GM12878 (cell line): ENCODE data around the gene AFG1L. TPM values are rescaled to one million over a fixed set of nuclear protein-coding genes. Genes with fewer than 3 reads are reported as not detected.

Source experiments
- ATAC-seq: fragments of 200-7000 bp; cut with Tn5 transposase; 3 replicates; pipeline ENCODE4 v1.9.1; 2020; ENCODE audit warnings: mild to moderate bottlenecking, moderate library complexity
- BruUV-seq: library from RNA; stranded (reverse); fragments of 400-500 nt; replicated peaks from 2 replicates; lab custom pipeline; 2021; lab: Mats Ljungman, UMichigan
- CTCF ChIA-PET: fragments of 300-600 bp; sonication (Branson Sonifier 250); formaldehyde crosslinking; extraction: SDS; loops from one replicate; lab custom pipeline; 2021; ENCODE audit warnings: inconsistent platforms; lab: Yijun Ruan, JAX
- POLR2A ChIA-PET: fragments of 350-600 bp; formaldehyde crosslinking; extraction: SDS; loops from one replicate; lab custom pipeline; 2021; ENCODE audit warnings: inconsistent platforms; lab: Charles Lee
- RAD21 ChIA-PET: fragments of 300-600 bp; sonication (Branson Sonifier 250); formaldehyde crosslinking; loops from one replicate; lab custom pipeline; 2023; ENCODE audit warnings: antibody characterized with exemption; ENCODE audit not compliant: unreplicated experiment; lab: Charles Lee
- SMC1A ChIA-PET: fragments of 300-600 bp; sonication (Branson Sonifier 250); formaldehyde crosslinking; loops from one replicate; lab custom pipeline; 2023; ENCODE audit not compliant: unreplicated experiment, uncharacterized antibody; lab: Charles Lee
- DNase-seq: peaks from one replicate; pipeline ENCODE4 v3.0.0-alpha.2; 2011; ENCODE audit warnings: low read depth, low spot score
- FAIRE-seq: peaks from 3 replicates; lab custom pipeline; 2011; peaks lifted over from hg19 to GRCh38; lab: Jason Lieb, UNC
- H2AFZ ChIP-seq: 2 replicates; pipeline ENCODE4 v1.6.0; 2011; ENCODE audit warnings: low read depth, low read length, control low read depth; ENCODE audit not compliant: control insufficient read depth
- H3K27ac ChIP-seq: 2 replicates; pipeline ENCODE4 v1.5.1; 2011; ENCODE audit warnings: control low read depth; ENCODE audit not compliant: control insufficient read depth, insufficient read depth
- H3K27me3 ChIP-seq, 2 experiments: replicated peaks in 1 of 2; 2 replicates each; pipeline versions ENCODE4 v1.6.0 to v1.6.1; 2011; ENCODE audit warnings: low read length in 1 of 2; ENCODE audit not compliant: control insufficient read depth in 2 of 2, insufficient read depth in 2 of 2
- H3K36me3 ChIP-seq, 2 experiments: 2 replicates each; pipeline ENCODE4 v1.5.1; 2011; ENCODE audit warnings: low read length in 1 of 2; ENCODE audit not compliant: control insufficient read depth in 2 of 2, insufficient read depth in 2 of 2
- H3K4me1 ChIP-seq: 2 replicates; pipeline ENCODE4 v1.6.1; 2011; ENCODE audit warnings: mild to moderate bottlenecking, low read length, moderate library complexity, mixed read lengths; ENCODE audit not compliant: control insufficient read depth, insufficient read depth
- H3K4me2 ChIP-seq: 2 replicates; pipeline ENCODE4 v1.6.0; 2011; ENCODE audit warnings: control low read depth; ENCODE audit not compliant: control insufficient read depth, insufficient read depth
- H3K4me3 ChIP-seq: fragments of 200-600 bp; sonication (generic); 2 replicates; pipeline ENCODE4 v1.5.1; 2016
- H3K79me2 ChIP-seq: 2 replicates; pipeline ENCODE4 v1.6.0; 2011; ENCODE audit warnings: low read length; ENCODE audit not compliant: control insufficient read depth, insufficient read depth
- H3K9ac ChIP-seq: 2 replicates; pipeline ENCODE4 v1.8.0; 2011; ENCODE audit warnings: low read length, control low read depth, mixed read lengths; ENCODE audit not compliant: control insufficient read depth, insufficient read depth
- H3K9me3 ChIP-seq: replicated peaks from 3 replicates; pipeline ENCODE4 v1.5.1; 2011; ENCODE audit warnings: mild to moderate bottlenecking, low read length; ENCODE audit not compliant: control insufficient read depth, insufficient read depth
- H4K20me1 ChIP-seq: 2 replicates; pipeline ENCODE4 v1.6.0; 2011; ENCODE audit not compliant: control insufficient read depth, insufficient read depth
- ESRRA ChIP-seq: IDR thresholded peaks from 2 replicates; pipeline ENCODE4 v1.6.1; 2012; ENCODE audit warnings: mild to moderate bottlenecking, low read length, improper control_type of control experiment
- HDGF ChIP-seq: fragments of 450-650 bp; IDR thresholded peaks from 2 replicates; pipeline ENCODE4 v1.6.1; 2016; ENCODE audit warnings: antibody characterized with exemption
- POLR2AphosphoS5 ChIP-seq: IDR thresholded peaks from 2 replicates; pipeline ENCODE4 v1.6.1; 2011; ENCODE audit warnings: mild to moderate bottlenecking, low read length, inconsistent platforms
- RFX5 ChIP-seq: IDR thresholded peaks from 2 replicates; pipeline ENCODE4 v1.6.1; 2011; ENCODE audit warnings: low read depth, low read length, improper control_type of control experiment
- SPI1 ChIP-seq: IDR thresholded peaks from 2 replicates; pipeline ENCODE4 v1.6.1; 2011; ENCODE audit warnings: low read depth, mild to moderate bottlenecking, low read length, moderate library complexity, borderline replicate concordance; ENCODE audit not compliant: insufficient read depth
- SRF ChIP-seq, 2 experiments: IDR thresholded peaks; 2 replicates each; pipeline ENCODE4 v1.6.1; 2011; ENCODE audit warnings: low read depth in 2 of 2, low read length in 2 of 2, mild to moderate bottlenecking in 1 of 2, moderate library complexity in 1 of 2
- SUZ12 ChIP-seq: fragments of 200-600 bp; sonication (generic); IDR thresholded peaks from one replicate; pipeline ENCODE4 v1.6.1; 2018; ENCODE audit warnings: antibody characterized with exemption, mild to moderate bottlenecking; ENCODE audit not compliant: unreplicated experiment
- TCF12 ChIP-seq: IDR thresholded peaks from 2 replicates; pipeline ENCODE4 v1.6.1; 2011; ENCODE audit warnings: low read depth, mild to moderate bottlenecking, low read length
- ZNF24 ChIP-seq: fragments of 450-650 bp; IDR thresholded peaks from 2 replicates; pipeline ENCODE4 v1.6.1; 2017; ENCODE audit warnings: antibody characterized with exemption, mild to moderate bottlenecking
- ZNF384 ChIP-seq: IDR thresholded peaks from 2 replicates; pipeline ENCODE4 v1.6.1; 2012; ENCODE audit warnings: low read depth, mild to moderate bottlenecking, low read length, improper control_type of control experiment, borderline replicate concordance
- ZZZ3 ChIP-seq: IDR thresholded peaks from 2 replicates; pipeline ENCODE4 v1.6.1; 2011; ENCODE audit warnings: low read depth; ENCODE audit not compliant: control insufficient read depth, insufficient read length
- WGBS: methylation state at CpG from one replicate; pipeline ENCODE4 v1.1.6; 2016; ENCODE audit warnings: low lambda C conversion rate; ENCODE audit not compliant: insufficient replicate concordance, insufficient coverage; ENCODE audit errors: missing lambda C conversion rate; 5-methylcytosine and 5-hydroxymethylcytosine counted together
- in situ Hi-C: fragments of 300-500 bp; cut with MboI; formaldehyde crosslinking; loops from 9 replicates; pipeline ENCODE4 v1.14.3; 2018; ENCODE audit warnings: mixed read lengths
- intact Hi-C: fragments of 100-400 bp; cut with micrococcal nuclease; formaldehyde crosslinking; loops from one replicate; pipeline ENCODE4 v1.14.2; 2022; ENCODE audit not compliant: unreplicated experiment
- polyA plus RNA-seq, 11 experiments: library from polyadenylated mRNA; depleted of rRNA in 4 of 11; unstranded in 6 of 11; stranded (reverse) in 5 of 11; fragments of >200 nt; fragmentation: Nextera tagmentation in 4 of 11; fragmentation: Illumina TruSeq in 1 of 11; extraction: Ambion mirVana in 4 of 11; extraction: Trizol in 1 of 11; gene quantifications; 1 replicate in 1 of 11; 2 replicates in 10 of 11; pipeline versions ENCODE4 v1.2.1 to v1.2.3, GENCODE V29; 2011 to 2016; ENCODE audit warnings: inconsistent platforms in 2 of 11, missing spikeins in 2 of 11, low read depth in 1 of 11
- total RNA-seq, 4 experiments: library from RNA; depleted of rRNA in 3 of 4; stranded (reverse); fragments of >200 nt in 3 of 4; fragmentation: Illumina TruSeq in 1 of 4; extraction: Trizol in 1 of 4; gene quantifications; 2 replicates each; pipeline versions ENCODE4 v1.2.1 to v1.2.3, GENCODE V29; 2013 to 2021
- TF ChIP-seq, protein P1 (sequence below): fragments of 450-650 bp; IDR thresholded peaks from 2 replicates; pipeline ENCODE4 v1.6.1; 2016; ENCODE audit warnings: mild to moderate bottlenecking
- TF ChIP-seq, protein P2 (sequence below): fragments of 450-650 bp; IDR thresholded peaks from 2 replicates; pipeline ENCODE4 v1.6.1; 2017; ENCODE audit warnings: mild to moderate bottlenecking, moderate library complexity

AFG1L gene
- total and polyA plus RNA-seq, 10 of the 15 experiments (the other 5 are each of a cell fraction or from before 2014, with no cell fraction given), result 2.3 to 9.0 (median 4.3) TPM

DNA sequence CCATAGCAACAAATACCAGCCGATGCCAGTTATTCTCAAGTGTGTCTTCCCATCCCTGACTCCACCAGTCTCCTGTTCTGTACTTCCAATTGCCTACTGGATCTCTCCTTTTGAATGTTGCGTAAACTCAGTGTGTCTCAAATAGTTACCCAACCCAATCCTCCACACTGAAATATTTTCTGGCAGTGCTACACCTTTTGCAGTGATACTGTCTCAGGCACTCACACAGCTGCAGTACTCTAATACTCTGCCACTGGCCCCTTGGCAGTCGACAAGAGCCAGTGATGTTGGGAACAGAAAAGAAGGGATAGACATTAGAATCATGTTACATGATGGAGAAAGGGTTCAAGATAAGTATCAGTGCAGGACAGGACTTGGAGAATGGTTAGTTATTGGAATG is 234.0 kb downstream of the AFG1L start:
- TF ChIP-seq SRF (IDR thresholded peaks at IDR 0.05; ENCODE audit: low read depth in 2 of 2, low read length in 2 of 2) (no peak), SUZ12 (no peak), SPI1 (no peak)
- TF ChIP-seq, protein P1, sequence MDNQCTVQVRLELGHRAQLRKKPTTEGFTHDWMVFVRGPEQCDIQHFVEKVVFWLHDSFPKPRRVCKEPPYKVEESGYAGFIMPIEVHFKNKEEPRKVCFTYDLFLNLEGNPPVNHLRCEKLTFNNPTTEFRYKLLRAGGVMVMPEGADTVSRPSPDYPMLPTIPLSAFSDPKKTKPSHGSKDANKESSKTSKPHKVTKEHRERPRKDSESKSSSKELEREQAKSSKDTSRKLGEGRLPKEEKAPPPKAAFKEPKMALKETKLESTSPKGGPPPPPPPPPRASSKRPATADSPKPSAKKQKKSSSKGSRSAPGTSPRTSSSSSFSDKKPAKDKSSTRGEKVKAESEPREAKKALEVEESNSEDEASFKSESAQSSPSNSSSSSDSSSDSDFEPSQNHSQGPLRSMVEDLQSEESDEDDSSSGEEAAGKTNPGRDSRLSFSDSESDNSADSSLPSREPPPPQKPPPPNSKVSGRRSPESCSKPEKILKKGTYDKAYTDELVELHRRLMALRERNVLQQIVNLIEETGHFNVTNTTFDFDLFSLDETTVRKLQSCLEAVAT, result no peak
- Histone ChIP-seq H3K4me3 (no peak overlapping the region), H2AFZ (no peak overlapping the region), H3K27ac (no peak overlapping the region), H3K9ac (no peak overlapping the region), H3K36me3 (no peaks in the 10 kb centered on the region), H4K20me1 (no peaks in the 10 kb centered on the region), H3K79me2 (no peaks in the 10 kb centered on the region), H3K9me3 (no peaks in the 10 kb centered on the region), H3K4me2 (no peak overlapping the region), H3K4me1 (no peaks in the 10 kb centered on the region), H3K27me3 (peaks cover 0 to 2% of the 10 kb centered on the region in 2 experiments; a peak in 2 of 4 replicates)
- SMC1A ChIA-PET, result interaction anchor here (1.2 kb wide), 1 partner anchor 278 kb away, joined by 3 read pairs; no protein-coding TSS in a partner anchor
- POLR2A ChIA-PET, result no interaction called here
- no peak for DNase-seq
- BruUV-seq, result no TSS peak
- RAD21 ChIA-PET, result no interaction called here
- CTCF ChIA-PET, result interaction anchor here (0.6 to 2.0 kb wide), 4 partner anchors 9 to 550 kb away, joined by 3 to 8 read pairs (median 4); no protein-coding TSS in a partner anchor
- in situ Hi-C loops (loop anchor here (10.0 kb wide), 2 partner anchors 414 to 554 kb away; no protein-coding TSS in a partner anchor), intact Hi-C loops (loop anchor here (10.0 kb wide), 1 partner anchor 854 kb away; no protein-coding TSS in a partner anchor)
- WGBS, result 48% methylated on average over 3 of the region's 3 CpGs
- ATAC-seq, result no peak
- no peak for FAIRE-seq

DNA sequence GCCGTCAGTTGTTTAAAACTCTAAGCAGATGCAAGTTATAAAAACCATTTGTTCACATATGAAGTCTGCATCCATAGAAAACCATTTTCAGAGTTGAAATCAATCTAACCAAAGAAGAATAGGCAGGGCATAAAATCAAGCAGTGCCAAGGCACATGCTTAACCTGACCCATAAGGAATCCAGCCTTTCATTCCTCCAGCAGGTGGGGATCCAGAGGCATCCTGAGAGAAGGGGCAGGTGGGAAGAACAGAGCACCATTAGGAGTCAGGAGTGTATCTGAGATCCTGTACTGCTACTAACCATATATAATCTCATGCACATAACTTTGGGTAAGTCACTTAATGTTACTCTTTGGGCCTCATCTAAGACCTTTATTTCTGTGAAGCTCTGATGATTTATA is 236.5 kb downstream of the AFG1L start:
- no peaks in the 10 kb centered on the region for H3K79me2 ChIP-seq
- H3K4me2 ChIP-seq, result no peak overlapping the region
- no peak for TF ChIP-seq ZZZ3
- no peak for TF ChIP-seq HDGF
- TF ChIP-seq POLR2AphosphoS5, result no peak
- TF ChIP-seq, protein P2, sequence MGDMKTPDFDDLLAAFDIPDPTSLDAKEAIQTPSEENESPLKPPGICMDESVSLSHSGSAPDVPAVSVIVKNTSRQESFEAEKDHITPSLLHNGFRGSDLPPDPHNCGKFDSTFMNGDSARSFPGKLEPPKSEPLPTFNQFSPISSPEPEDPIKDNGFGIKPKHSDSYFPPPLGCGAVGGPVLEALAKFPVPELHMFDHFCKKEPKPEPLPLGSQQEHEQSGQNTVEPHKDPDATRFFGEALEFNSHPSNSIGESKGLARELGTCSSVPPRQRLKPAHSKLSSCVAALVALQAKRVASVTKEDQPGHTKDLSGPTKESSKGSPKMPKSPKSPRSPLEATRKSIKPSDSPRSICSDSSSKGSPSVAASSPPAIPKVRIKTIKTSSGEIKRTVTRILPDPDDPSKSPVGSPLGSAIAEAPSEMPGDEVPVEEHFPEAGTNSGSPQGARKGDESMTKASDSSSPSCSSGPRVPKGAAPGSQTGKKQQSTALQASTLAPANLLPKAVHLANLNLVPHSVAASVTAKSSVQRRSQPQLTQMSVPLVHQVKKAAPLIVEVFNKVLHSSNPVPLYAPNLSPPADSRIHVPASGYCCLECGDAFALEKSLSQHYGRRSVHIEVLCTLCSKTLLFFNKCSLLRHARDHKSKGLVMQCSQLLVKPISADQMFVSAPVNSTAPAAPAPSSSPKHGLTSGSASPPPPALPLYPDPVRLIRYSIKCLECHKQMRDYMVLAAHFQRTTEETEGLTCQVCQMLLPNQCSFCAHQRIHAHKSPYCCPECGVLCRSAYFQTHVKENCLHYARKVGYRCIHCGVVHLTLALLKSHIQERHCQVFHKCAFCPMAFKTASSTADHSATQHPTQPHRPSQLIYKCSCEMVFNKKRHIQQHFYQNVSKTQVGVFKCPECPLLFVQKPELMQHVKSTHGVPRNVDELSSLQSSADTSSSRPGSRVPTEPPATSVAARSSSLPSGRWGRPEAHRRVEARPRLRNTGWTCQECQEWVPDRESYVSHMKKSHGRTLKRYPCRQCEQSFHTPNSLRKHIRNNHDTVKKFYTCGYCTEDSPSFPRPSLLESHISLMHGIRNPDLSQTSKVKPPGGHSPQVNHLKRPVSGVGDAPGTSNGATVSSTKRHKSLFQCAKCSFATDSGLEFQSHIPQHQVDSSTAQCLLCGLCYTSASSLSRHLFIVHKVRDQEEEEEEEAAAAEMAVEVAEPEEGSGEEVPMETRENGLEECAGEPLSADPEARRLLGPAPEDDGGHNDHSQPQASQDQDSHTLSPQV, result no peak
- TF ChIP-seq RFX5, result no peak
- no peak for TF ChIP-seq ZNF384
- no peak for TF ChIP-seq ZNF24
- no peak for TF ChIP-seq TCF12
- TF ChIP-seq ESRRA, result no peak
- RAD21 ChIA-PET, result no interaction called here
- no peaks in the 10 kb centered on the region for H3K9me3 ChIP-seq
- no peaks in the 10 kb centered on the region for H3K36me3 ChIP-seq
- H3K27ac ChIP-seq, result no peak overlapping the region
- H3K9ac ChIP-seq, result no peak overlapping the region
- WGBS, result 0% methylated on average over 1 of the region's 1 CpG
- BruUV-seq, result no TSS peak
- H3K27me3 ChIP-seq, result peaks cover 0 to 2% of the 10 kb centered on the region in 2 experiments; a peak in 2 of 4 replicates
- in situ Hi-C loops, result no loop called here
- H3K4me3 ChIP-seq, result no peak overlapping the region
- SMC1A ChIA-PET, result interaction anchor here (0.5 kb wide), 1 partner anchor 270 kb away, joined by 3 read pairs; no protein-coding TSS in a partner anchor
- H3K4me1 ChIP-seq, result no peaks in the 10 kb centered on the region
- no peaks in the 10 kb centered on the region for H4K20me1 ChIP-seq
- FAIRE-seq (no peak), DNase-seq (no peak), ATAC-seq (no peak)
- CTCF ChIA-PET, result no interaction called here
- intact Hi-C loops, result no loop called here
- H2AFZ ChIP-seq, result no peak overlapping the region
- POLR2A ChIA-PET, result no interaction called here
